ENCODE data around the gene TTC36.
A peak's percentile ranks its signal among the peaks of the same experiment; 100 is the strongest.

TTC36 gene

DNA sequence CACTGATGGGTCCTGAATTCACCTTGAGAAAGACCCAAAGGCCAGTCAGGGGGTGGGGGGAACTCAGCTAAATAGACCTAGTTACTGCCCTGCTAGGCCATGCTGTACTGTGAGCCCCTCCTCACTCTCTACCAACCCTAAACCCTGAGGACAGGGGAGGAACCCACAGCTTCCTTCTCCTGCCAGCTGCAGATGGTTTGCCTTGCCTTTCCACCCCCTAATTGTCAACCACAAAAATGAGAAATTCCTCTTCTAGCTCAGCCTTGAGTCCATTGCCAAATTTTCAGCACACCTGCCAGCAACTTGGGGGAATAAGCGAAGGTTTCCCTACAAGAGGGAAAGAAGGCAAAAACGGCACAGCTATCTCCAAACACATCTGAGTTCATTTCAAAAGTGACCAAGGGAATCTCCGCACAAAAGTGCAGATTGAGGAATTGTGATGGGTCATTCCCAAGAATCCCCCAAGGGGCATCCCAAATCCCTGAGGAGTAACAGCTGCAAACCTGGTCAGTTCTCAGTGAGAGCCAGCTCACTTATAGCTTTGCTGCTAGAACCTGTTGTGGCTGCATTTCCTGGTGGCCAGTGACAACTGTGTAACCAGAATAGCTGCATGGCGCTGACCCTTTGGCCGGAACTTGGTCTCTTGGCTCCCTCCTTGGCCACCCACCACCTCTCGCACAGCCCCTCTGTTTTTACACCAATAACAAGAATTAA, 2.4 kb upstream of the TTC36 start:
- no peak for DNase-seq (ENCODE audit: extremely low read depth, low read depth)
- TF ChIP-seq, protein P1, sequence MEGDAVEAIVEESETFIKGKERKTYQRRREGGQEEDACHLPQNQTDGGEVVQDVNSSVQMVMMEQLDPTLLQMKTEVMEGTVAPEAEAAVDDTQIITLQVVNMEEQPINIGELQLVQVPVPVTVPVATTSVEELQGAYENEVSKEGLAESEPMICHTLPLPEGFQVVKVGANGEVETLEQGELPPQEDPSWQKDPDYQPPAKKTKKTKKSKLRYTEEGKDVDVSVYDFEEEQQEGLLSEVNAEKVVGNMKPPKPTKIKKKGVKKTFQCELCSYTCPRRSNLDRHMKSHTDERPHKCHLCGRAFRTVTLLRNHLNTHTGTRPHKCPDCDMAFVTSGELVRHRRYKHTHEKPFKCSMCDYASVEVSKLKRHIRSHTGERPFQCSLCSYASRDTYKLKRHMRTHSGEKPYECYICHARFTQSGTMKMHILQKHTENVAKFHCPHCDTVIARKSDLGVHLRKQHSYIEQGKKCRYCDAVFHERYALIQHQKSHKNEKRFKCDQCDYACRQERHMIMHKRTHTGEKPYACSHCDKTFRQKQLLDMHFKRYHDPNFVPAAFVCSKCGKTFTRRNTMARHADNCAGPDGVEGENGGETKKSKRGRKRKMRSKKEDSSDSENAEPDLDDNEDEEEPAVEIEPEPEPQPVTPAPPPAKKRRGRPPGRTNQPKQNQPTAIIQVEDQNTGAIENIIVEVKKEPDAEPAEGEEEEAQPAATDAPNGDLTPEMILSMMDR (IDR thresholded peaks at IDR 0.05; ENCODE audit: low read depth, low read length, missing control alignments), result no peak
- H3K4me3 ChIP-seq (replicated peaks; ENCODE audit: low read depth, low read length), result no peak overlapping the region

DNA sequence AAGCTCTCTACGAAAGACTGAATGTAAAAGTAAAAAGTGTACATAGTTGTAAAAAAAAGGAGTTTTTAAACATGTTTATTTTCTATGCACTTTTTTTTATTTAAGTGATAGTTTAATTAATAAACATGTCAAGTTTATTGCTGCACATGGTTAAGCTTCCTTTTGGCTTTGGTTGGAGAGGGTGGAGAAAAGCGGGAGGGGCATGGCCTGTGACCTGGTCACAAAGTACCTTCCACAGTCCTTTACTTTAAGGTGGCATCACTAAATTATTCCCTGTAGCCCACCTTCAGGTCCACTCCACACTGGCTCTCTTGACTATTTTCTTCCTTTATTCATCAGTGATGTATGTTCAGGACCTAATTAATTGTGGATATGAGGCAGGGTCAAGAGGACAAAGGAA, 586 bp upstream of the TTC36 start:
- no peak overlapping the region for H3K4me3 ChIP-seq (replicated peaks; ENCODE audit: low read depth, low read length)
- DNase-seq (ENCODE audit: extremely low read depth, low read depth), result no peak
- TF ChIP-seq, protein P1 (IDR thresholded peaks at IDR 0.05; ENCODE audit: low read depth, low read length, missing control alignments), result no peak

DNA sequence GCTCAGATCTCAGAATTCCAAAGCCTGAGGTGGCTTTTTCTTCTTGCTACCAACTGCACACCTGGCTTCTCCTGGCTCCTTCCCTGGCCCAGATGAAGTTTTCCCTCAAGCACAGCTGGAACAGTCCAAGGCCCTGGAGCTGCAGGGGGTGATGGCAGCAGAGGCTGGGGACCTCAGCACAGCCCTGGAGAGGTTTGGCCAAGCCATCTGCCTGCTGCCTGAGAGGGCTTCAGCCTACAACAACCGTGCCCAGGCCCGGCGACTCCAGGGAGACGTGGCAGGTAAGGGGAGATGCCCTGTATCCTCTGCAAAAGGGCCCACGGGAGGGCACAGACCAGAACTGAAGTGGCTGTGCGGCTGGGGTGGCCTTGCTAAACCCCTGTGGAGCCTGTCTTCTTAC, 1.2 kb downstream of the TTC36 start:
- TF ChIP-seq, protein P1 (IDR thresholded peaks at IDR 0.05; ENCODE audit: low read depth, low read length, missing control alignments), result no peak
- no peak for DNase-seq (ENCODE audit: extremely low read depth, low read depth)

DNA sequence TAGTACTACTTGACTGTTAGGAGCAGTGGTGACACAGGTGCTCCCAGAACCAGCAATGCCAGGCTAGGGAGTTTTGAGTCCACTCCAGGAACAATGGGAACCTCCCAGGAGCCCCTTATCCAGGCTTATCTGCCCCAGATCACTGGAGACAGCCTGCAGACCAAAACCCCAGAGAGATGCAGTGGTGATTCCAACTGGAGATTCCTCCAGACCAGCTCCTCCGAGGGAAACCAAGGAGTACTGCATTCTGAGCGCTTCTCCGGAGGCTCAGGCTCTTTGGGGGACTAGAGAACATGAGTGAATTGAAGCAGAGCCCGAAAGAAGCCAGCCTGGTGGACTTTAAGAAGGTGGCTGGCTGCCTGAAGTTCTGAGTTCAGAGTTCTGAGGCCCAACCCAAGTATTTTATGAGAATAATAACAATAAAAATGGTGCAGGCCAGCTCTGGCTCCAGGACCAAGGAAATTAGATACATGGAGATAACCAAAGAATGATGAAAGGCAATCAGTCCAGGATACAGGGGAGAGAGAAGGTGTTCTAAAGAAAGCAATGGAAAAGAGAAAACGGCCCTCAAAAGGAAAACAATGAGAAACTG, 2.4 kb downstream of the TTC36 start:
- TF ChIP-seq, protein P1 (IDR thresholded peaks at IDR 0.05; ENCODE audit: low read depth, low read length, missing control alignments), result no peak
- peak overlapping the region; percentile 63 for H3K4me3 ChIP-seq (replicated peaks; ENCODE audit: low read depth, low read length)
- DNase-seq (ENCODE audit: extremely low read depth, low read depth), result no peak

More for the DNA sequence above, 1.2 kb downstream of the TTC36 start:
- H3K4me3 ChIP-seq (replicated peaks; ENCODE audit: low read depth, low read length), result no peak overlapping the region

DNA sequence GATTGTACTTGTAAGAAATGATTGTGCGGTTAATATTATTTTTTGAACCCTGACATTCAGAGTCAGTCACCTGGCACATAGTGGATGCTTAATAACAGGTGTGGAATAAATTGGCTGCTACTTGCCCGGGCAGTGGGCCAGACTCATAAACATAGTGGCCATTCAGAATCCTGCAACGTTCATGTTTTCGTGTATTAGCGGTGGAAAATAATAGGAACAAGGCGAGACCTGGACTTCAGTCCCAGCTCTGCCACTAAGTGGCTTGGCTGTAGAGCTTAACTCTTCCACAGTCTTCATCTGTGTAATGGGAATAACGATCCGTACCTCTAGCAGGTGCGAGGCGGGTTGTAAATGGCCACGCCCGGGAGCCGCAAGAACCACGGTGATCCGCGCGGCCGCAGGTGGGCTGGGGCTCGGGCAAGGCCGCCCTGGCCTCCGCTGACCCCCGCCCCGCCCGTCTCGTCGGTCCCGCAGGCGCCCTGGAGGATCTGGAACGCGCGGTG, 3.0 kb downstream of the TTC36 start:
- TF ChIP-seq, protein P1 (IDR thresholded peaks at IDR 0.05; ENCODE audit: low read depth, low read length, missing control alignments), result no peak
- DNase-seq (ENCODE audit: extremely low read depth, low read depth), result no peak

DNA sequence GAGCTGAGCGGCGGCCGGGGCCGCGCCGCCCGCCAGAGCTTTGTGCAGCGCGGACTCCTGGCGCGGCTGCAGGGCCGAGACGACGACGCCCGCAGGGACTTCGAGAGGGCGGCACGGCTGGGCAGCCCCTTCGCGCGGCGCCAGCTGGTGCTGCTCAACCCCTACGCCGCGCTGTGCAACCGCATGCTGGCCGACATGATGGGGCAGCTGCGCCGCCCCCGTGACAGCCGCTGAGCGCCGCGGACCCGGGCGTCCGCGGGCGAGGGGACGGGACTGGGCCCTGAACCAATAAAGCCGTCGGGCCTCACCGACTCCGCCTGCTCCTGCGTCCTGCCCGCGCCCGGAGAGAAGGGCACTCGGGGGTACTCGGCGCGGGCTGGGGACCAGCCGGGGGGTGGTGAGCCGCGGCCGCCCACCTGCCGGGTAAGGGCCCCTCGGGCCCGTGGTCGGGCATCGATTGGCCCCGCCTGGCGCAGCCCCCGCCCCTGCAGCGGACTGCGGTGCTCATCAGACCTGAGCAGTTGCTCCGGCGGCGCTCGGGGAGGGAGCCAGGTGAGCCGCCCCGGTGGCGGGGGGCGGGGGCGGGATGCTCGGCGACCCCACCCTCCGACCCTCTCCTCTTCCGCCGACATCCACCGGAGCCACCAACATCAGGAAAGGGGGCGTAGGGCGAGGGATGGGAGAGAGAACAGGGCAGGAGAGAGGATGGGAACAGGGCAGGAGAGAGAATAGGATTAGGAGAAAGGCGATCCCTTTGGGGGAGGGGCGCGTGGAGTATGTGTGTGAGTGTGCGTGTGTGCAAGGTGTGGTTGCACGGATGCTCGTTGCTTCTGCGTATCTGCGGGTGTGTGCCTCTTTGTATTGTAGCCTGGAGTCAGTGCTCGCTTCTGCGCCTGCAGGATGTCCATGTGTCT, 3.7 kb downstream of the TTC36 start, which contains the start of gene TMEM25:
Gene TMEM25 (plus strand): TSS at position 510 of the 914 bp plus-strand sequence. CDS start 610 bp downstream, outside the sequence.
- H3K4me3 ChIP-seq (replicated peaks; ENCODE audit: low read depth, low read length), result peak within 1 kb of the TSS; percentile 63
- TF ChIP-seq, protein P1 (IDR thresholded peaks at IDR 0.05; ENCODE audit: low read depth, low read length, missing control alignments), result no peak
- DNase-seq (ENCODE audit: extremely low read depth, low read depth), result no peak

More for the DNA sequence above, 3.0 kb downstream of the TTC36 start:
- H3K4me3 ChIP-seq (replicated peaks; ENCODE audit: low read depth, low read length), result peak overlapping the region; percentile 63
